Heart right ventricle (tissue), 16 donors: ENCODE measurements around the gene FADS1. TPM values are rescaled to one million over a fixed set of nuclear protein-coding genes. Genes with fewer than 3 reads are reported as not detected.

Experiments
- ATAC-seq, 8 donors: fragments of 200-7000 bp; cut with Tn5 transposase; one replicate each; pipeline ENCODE4 v1.9.1; 2020; ENCODE audit warnings: mild to moderate bottlenecking in 8 of 8, moderate library complexity in 8 of 8, moderate number of reproducible peaks in 1 of 8
- DNase-seq, 2 donors: peaks; one replicate each; pipeline ENCODE4 v3.0.0-alpha.2; 2020
- H3K27ac ChIP-seq, 10 donors: fragments of 200-600 bp; sonication (generic) in 2 of 10; one replicate each; pipeline versions ENCODE4 v1.5.0 to v1.8.0; 2020 to 2022; ENCODE audit warnings: mild to moderate bottlenecking in 3 of 10
- H3K27me3 ChIP-seq, 7 donors: fragments of 200-600 bp; one replicate each; pipeline ENCODE4 v1.8.0; 2021 to 2022; ENCODE audit warnings: mild to moderate bottlenecking in 2 of 7
- H3K36me3 ChIP-seq, 9 donors: fragments of 200-600 bp; sonication (generic) in 1 of 9; one replicate each; pipeline versions ENCODE4 v1.5.0 to v1.8.0; 2020 to 2022; ENCODE audit warnings: mild to moderate bottlenecking in 2 of 9
- H3K4me1 ChIP-seq, 9 donors: fragments of 200-600 bp; sonication (generic) in 1 of 9; one replicate each; pipeline versions ENCODE4 v1.5.0 to v1.8.0; 2020 to 2022; ENCODE audit warnings: mild to moderate bottlenecking in 4 of 9
- H3K4me3 ChIP-seq, 10 donors: fragments of 200-600 bp; sonication (generic) in 2 of 10; one replicate each; pipeline versions ENCODE4 v1.5.0 to v1.8.0; 2020 to 2022; ENCODE audit warnings: mild to moderate bottlenecking in 7 of 10, moderate library complexity in 2 of 10
- H3K9me3 ChIP-seq, 11 donors: fragments of 200-600 bp in 10 of 11; sonication (generic) in 2 of 11; one replicate each; pipeline versions ENCODE4 v1.5.0 to v1.8.0; 2013 to 2022; ENCODE audit warnings: mild to moderate bottlenecking in 2 of 11, control low read depth in 1 of 11, moderate library complexity in 1 of 11
- WGBS, 2 donors: extraction: QIAGEN DNeasy Blood & Tissue Kit; methylation state at CpG; one replicate each; pipeline ENCODE4 v1.1.7; 2013; ENCODE audit warnings: inconsistent platforms in 1 of 2; 5-methylcytosine and 5-hydroxymethylcytosine counted together
- intact Hi-C, 10 donors: fragments of 100-400 bp; cut with DNase I; formaldehyde crosslinking; loops; one replicate each; pipeline versions ENCODE4 v1.11.1 to v1.14.2; 2022
- polyA plus RNA-seq, 2 donors: library from polyadenylated mRNA; stranded (reverse); fragments of 200-250 nt; gene quantifications; one replicate each; pipeline ENCODE4 v1.2.3, GENCODE V29; 2013
- total RNA-seq, 10 donors: library from RNA; stranded (reverse); fragmentation: NEBNext Ultra II Directional in 3 of 10; extraction: Animal tissue kit (Norgen Biotek cat#: 25700) in 3 of 10; gene quantifications; one replicate each; pipeline versions ENCODE4 v1.2.1 to v1.2.4, GENCODE V29; 2021 to 2023
- TF ChIP-seq, protein P1 (sequence below), 9 donors: fragments of 200-600 bp; sonication (generic) in 2 of 9; IDR thresholded peaks; one replicate each; pipeline versions ENCODE4 v1.5.0 to v1.8.0; 2021 to 2022; ENCODE audit warnings: antibody characterized with exemption in 9 of 9, mild to moderate bottlenecking in 5 of 9, moderate library complexity in 1 of 9
- donor health status: Arrhythmogenic right ventricular cardiomyopathy.
- donor health status: ischemic (EF 13 %, LVEDD 7.1; RV severe dilation, severe dysfunction).
- donor health status: healthy with polysubstance abuse.
- donor health status: DM: no; HTN: yes; CAD: no.
- donor health status: DM: no; HTN: no; CAD: no.
- donor health status: ischemic (EF 25% LVEDD 6.9; RV normal size, moderate dysfunction).
- donor health status: ischemic (EF 25% LVEDD 5.7; RV mildly dilated, moderate dysfunction).
- donor health status: healthy.
- donor health status: DM: yes; HTN: yes; CAD: no.
- donor health status: Ischemic cardiomyopathy.
- donor health status: ischemic (EF 35%, LVEDD 5.7; RV mildly dilated, moderate dysfunction).
- donor health status: nonischemic (EF 11% LVEDD 7.7; RV severe dilation, severe dysfunction).
- donor health status: DM: yes; HTN: yes; CAD: no.
- donor health status: PGD.
- donor health status: ischemic (EF 29% LVEDD 5.4; RV normal size, mild dysfunction).
- donor health status: nonischemic (EF 23%, LVEDD 6.1; RV moderate dilation, normal function).

The FADS1 gene
- total and polyA plus RNA-seq, 12 donors, result 13.8 to 37.4 (median 25.4) TPM

DNA sequence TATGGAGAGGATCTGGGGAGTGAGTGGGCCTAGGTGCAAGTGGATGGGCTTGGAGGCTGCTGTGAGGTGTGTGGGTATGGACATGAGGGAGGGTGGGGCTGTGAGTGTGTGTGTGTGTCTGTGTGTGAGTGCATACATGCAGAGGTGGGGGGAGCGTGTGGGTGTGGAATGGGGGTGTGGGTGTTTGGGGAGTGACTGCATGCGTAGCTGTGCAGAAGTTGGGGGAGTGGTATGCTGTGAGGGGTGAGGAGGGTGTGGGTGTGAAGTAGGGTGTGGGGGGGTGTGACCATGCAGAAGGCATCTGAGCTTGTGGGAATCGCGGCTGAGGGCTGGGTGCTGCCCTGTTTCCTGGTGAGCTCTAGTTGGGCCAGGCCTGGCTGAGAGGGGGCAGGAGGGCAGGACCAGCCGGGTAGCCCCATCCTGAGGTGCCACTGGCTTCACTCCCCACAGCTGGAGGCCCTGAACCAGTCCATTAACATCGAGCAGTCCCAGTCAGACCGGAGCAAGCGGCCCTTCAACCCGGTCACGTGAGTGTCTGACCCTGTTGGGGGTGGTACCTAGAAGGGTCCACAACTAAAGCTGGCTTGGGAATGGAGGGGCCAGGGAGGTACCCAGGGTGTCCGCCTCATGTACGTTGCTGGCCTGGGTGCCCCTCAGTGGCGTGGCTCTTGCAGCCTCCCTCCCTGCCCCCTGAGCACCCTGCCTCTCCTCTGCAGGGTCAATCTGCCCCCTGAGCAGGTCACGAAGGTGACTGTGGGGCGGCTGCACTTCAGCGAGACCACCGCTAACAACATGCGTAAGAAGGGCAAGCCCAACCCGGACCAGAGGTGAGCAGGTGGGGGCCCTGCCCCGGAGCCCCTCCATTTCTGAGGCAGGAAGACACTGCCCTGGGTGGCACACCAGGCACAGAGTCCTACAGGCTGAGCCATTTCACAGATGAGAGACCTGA is 40.9 kb downstream of the FADS1 start:
- Histone ChIP-seq H3K4me3 (no peak overlapping the region), H3K27ac (no peak overlapping the region), H3K27me3 (peaks cover 0 to 13% (median 0%) of the 10 kb centered on the region in 7 donors), H3K9me3 (no peaks in the 10 kb centered on the region), H3K36me3 (no peaks in the 10 kb centered on the region), H3K4me1 (peaks cover 0 to 22% (median 6%) of the 10 kb centered on the region in 9 donors)
- ATAC-seq (no peak), DNase-seq (no peak)
- TF ChIP-seq, protein P1, sequence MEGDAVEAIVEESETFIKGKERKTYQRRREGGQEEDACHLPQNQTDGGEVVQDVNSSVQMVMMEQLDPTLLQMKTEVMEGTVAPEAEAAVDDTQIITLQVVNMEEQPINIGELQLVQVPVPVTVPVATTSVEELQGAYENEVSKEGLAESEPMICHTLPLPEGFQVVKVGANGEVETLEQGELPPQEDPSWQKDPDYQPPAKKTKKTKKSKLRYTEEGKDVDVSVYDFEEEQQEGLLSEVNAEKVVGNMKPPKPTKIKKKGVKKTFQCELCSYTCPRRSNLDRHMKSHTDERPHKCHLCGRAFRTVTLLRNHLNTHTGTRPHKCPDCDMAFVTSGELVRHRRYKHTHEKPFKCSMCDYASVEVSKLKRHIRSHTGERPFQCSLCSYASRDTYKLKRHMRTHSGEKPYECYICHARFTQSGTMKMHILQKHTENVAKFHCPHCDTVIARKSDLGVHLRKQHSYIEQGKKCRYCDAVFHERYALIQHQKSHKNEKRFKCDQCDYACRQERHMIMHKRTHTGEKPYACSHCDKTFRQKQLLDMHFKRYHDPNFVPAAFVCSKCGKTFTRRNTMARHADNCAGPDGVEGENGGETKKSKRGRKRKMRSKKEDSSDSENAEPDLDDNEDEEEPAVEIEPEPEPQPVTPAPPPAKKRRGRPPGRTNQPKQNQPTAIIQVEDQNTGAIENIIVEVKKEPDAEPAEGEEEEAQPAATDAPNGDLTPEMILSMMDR (IDR thresholded peaks at IDR 0.05), result no peak
- intact Hi-C loops, result no loop called here
- WGBS, 2 donors, result 87 to 88% methylated on average over 20 of the region's 20 CpGs

DNA sequence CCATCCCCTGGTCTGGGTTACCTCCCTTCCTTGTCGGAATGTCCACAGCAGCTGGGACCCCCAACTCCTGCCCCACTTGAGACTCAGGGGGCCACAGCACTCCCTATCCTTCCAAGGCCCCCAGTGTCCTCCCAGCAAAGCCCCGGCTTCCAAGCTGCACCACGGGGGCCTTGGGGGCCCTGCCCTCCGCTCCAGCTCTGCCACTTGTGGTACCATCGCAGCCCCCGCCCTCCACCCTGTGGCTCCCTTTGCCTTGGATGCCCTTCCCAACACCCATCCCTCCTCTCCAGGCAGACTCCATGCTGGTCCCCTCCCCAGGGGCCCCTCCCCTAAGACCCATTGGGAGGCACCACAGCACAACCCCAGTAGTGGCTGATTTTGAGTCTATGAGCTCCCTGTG is 41.7 kb downstream of the FADS1 start:
- ATAC-seq (no peak), DNase-seq (no peak)
- TF ChIP-seq, protein P1 (IDR thresholded peaks at IDR 0.05), result no peak
- intact Hi-C loops, result no loop called here
- Histone ChIP-seq H3K4me3 (no peak overlapping the region), H3K36me3 (no peaks in the 10 kb centered on the region), H3K4me1 (peaks cover 0 to 22% (median 6%) of the 10 kb centered on the region in 9 donors), H3K27ac (no peak overlapping the region), H3K9me3 (no peaks in the 10 kb centered on the region), H3K27me3 (peaks cover 0 to 13% (median 0%) of the 10 kb centered on the region in 7 donors)
- WGBS, 2 donors, result 91 to 99% methylated on average over 6 of the region's 6 CpGs

DNA sequence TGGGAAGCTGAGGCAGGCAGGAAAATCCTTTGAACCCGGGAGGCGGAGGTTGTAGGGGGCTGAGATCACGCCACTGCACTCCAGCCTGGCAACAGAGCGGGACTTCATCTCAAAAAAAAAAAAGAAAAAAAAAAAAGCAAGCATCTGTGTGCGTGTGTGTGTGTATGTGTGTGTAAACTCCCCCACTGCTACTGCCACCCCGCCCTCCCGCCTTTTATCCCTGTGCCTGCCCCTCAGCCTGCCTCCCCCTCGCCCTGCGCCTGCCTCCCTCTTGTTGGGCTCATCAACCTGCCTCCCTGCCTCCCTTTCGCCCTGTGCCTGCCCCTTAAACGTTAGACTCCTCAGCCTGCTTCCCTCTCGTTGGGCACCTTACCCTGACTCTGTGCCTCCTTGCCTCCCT is 42.4 kb downstream of the FADS1 start:
- DNase-seq, result no peak
- WGBS, 2 donors, result 87 to 91% methylated on average over 12 of the region's 12 CpGs
- TF ChIP-seq, protein P1 (IDR thresholded peaks at IDR 0.05), result no peak

DNA sequence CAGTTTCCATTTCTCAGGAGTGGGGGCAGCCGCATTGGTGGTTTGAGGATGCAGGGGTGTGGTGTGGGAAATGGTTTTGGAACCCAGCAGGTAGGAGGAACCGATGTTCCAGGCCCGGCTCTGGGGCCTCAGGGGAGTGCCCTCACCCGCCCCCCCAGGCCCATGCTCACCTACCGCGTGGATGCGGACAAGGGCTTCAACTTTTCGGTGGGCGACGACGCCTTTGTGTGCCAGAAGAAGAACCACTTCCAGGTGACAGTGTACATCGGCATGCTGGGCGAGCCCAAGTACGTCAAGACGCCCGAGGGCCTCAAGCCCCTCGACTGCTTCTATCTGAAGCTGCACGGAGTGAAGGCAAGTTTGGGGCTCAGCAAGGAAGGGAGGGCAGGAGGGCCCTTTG is 43.0 kb downstream of the FADS1 start:
- H3K9me3 ChIP-seq, result no peaks in the 10 kb centered on the region
- peaks cover 0 to 13% (median 0%) of the 10 kb centered on the region in 7 donors for H3K27me3 ChIP-seq
- ATAC-seq (no peak), DNase-seq (no peak)
- H3K27ac ChIP-seq, result no peak overlapping the region
- intact Hi-C loops, result no loop called here
- peaks cover 0 to 22% (median 6%) of the 10 kb centered on the region in 9 donors for H3K4me1 ChIP-seq
- no peaks in the 10 kb centered on the region for H3K36me3 ChIP-seq
- TF ChIP-seq, protein P1 (IDR thresholded peaks at IDR 0.05), result no peak
- H3K4me3 ChIP-seq, result no peak overlapping the region
- 87 to 89% methylated on average over 18 of the region's 18 CpGs for WGBS, 2 donors

More for the DNA sequence above, 42.4 kb downstream of the FADS1 start:
- ATAC-seq, result no peak
- no peak overlapping the region for H3K4me3 ChIP-seq
- intact Hi-C loops, result no loop called here
- no peaks in the 10 kb centered on the region for H3K9me3 ChIP-seq
- H3K27me3 ChIP-seq, result peaks cover 0 to 13% (median 0%) of the 10 kb centered on the region in 7 donors
- peaks cover 0 to 22% (median 6%) of the 10 kb centered on the region in 9 donors for H3K4me1 ChIP-seq
- no peaks in the 10 kb centered on the region for H3K36me3 ChIP-seq
- no peak overlapping the region for H3K27ac ChIP-seq
